Keratinocyte (primary cell): Measurements from ENCODE around the gene TMEM33. TPM values are rescaled to one million over a fixed set of nuclear protein-coding genes. Genes with fewer than 3 reads are reported as not detected.

Experiments used
- DNase-seq: peaks from one replicate; pipeline ENCODE4 v3.0.0-alpha.2; 2011; ENCODE audit warnings: low read depth, missing footprints, low spot score
- FAIRE-seq: peaks from 2 replicates; lab custom pipeline; 2011; peaks lifted over from hg19 to GRCh38; lab: Jason Lieb, UNC
- H2AFZ ChIP-seq: 2 replicates; pipeline ENCODE4 v1.6.0; 2012; ENCODE audit warnings: low read length, control low read depth, inconsistent platforms; ENCODE audit not compliant: control insufficient read depth
- H3K27ac ChIP-seq: 2 replicates; pipeline ENCODE4 v1.5.1; 2011; ENCODE audit warnings: low read length; ENCODE audit not compliant: control insufficient read depth, insufficient read depth
- H3K27me3 ChIP-seq: 3 replicates; pipeline ENCODE4 v1.6.0; 2011; ENCODE audit warnings: low read length; ENCODE audit not compliant: control insufficient read depth, insufficient read depth; ENCODE audit errors: extremely low read depth
- H3K36me3 ChIP-seq, 2 experiments: 2 replicates in 1 of 2; 3 replicates in 1 of 2; pipeline ENCODE4 v1.5.1; 2011; ENCODE audit warnings: low read length in 2 of 2, mild to moderate bottlenecking in 1 of 2; ENCODE audit not compliant: control insufficient read depth in 2 of 2, insufficient read depth in 2 of 2; ENCODE audit errors: extremely low read depth in 1 of 2
- H3K4me1 ChIP-seq: 3 replicates; pipeline ENCODE4 v1.5.1; 2011; ENCODE audit warnings: low read length; ENCODE audit not compliant: control insufficient read depth, insufficient read depth; ENCODE audit errors: extremely low read depth
- H3K4me2 ChIP-seq: 3 replicates; pipeline ENCODE4 v1.6.0; 2011; ENCODE audit warnings: low read depth, low read length; ENCODE audit not compliant: control insufficient read depth, insufficient read depth; ENCODE audit errors: extremely low read depth
- H3K4me3 ChIP-seq, 3 experiments: fragments of 200-600 bp in 1 of 3; sonication (generic) in 1 of 3; 2 replicates in 2 of 3; 3 replicates in 1 of 3; pipeline ENCODE4 v1.5.1; 2011 to 2016; ENCODE audit warnings: low read length in 3 of 3, mild to moderate bottlenecking in 3 of 3, control low read depth in 2 of 3, inconsistent platforms in 1 of 3, low read depth in 1 of 3, mixed read lengths in 1 of 3, mixed run types in 1 of 3, moderate library complexity in 1 of 3; ENCODE audit not compliant: control insufficient read depth in 2 of 3, insufficient read depth in 2 of 3; ENCODE audit errors: extremely low read depth in 1 of 3
- H3K79me2 ChIP-seq: 2 replicates; pipeline ENCODE4 v1.6.0; 2012; ENCODE audit warnings: low read length; ENCODE audit not compliant: control insufficient read depth, insufficient read depth
- H3K9ac ChIP-seq: 3 replicates; pipeline ENCODE4 v1.6.0; 2011; ENCODE audit warnings: low read length; ENCODE audit not compliant: control insufficient read depth, insufficient read depth; ENCODE audit errors: extremely low read depth
- H3K9me1 ChIP-seq: 3 replicates; pipeline ENCODE4 v1.6.0; 2011; ENCODE audit warnings: low read length; ENCODE audit not compliant: control insufficient read depth, insufficient read depth; ENCODE audit errors: extremely low read depth
- H3K9me3 ChIP-seq: 2 replicates; pipeline ENCODE4 v1.5.1; 2012; ENCODE audit warnings: low read depth, low read length; ENCODE audit not compliant: control insufficient read depth
- H4K20me1 ChIP-seq: 3 replicates; pipeline ENCODE4 v1.6.0; 2011; ENCODE audit warnings: low read length; ENCODE audit not compliant: control insufficient read depth, insufficient read depth; ENCODE audit errors: extremely low read depth
- CTCF ChIP-seq, 3 experiments: IDR thresholded peaks in 1 of 3; conservative IDR thresholded peaks in 1 of 3; optimal IDR thresholded peaks in 1 of 3; 2 replicates in 2 of 3; 3 replicates in 1 of 3; pipeline versions ENCODE3 to v1.5.1; 2011; ENCODE audit warnings: low read length in 3 of 3, mild to moderate bottlenecking in 3 of 3, moderate library complexity in 2 of 3, control low read depth in 1 of 3, inconsistent platforms in 1 of 3; ENCODE audit not compliant: insufficient read depth in 2 of 3; ENCODE audit errors: extremely low read depth in 1 of 3
- EZH2 ChIP-seq: IDR thresholded peaks from one replicate; pipeline ENCODE4 v1.6.1; 2012; ENCODE audit warnings: inconsistent platforms, mild to moderate bottlenecking, low read length, moderate library complexity
- dilution Hi-C: fragments of 300-500 bp; cut with MboI; formaldehyde crosslinking; loops from one replicate; pipeline ENCODE4 v1.7.0; 2020; ENCODE audit warnings: low sequenced_read_pairs; ENCODE audit not compliant: extremely low pct_ligation_motif_present
- polyA plus RNA-seq, 5 experiments: library from polyadenylated mRNA; depleted of rRNA in 3 of 5; stranded (reverse) in 3 of 5; stranded (forward) in 1 of 5; unstranded in 1 of 5; fragments of >200 nt; gene quantifications; 1 replicate in 1 of 5; 2 replicates in 3 of 5; 3 replicates in 1 of 5; pipeline versions ENCODE4 v1.2.1 to v1.2.3, GENCODE V29; 2011 to 2012; ENCODE audit warnings: missing spikeins in 2 of 5, low read depth in 1 of 5, low replicate concordance in 1 of 5

TMEM33 gene
- polyA plus RNA-seq, 1 donor (not counting 4 experiments of a cell fraction or from before 2014, with no cell fraction given): 133 TPM

GRCh38 chr4:41930139-41930831, 4.9 kb upstream of the TMEM33 start:
- DNase-seq (no peak), FAIRE-seq (no peak)
- no peaks in the 10 kb centered on the region for H4K20me1 ChIP-seq
- no peak overlapping the region for H2AFZ ChIP-seq
- dilution Hi-C loops: no loop called here
- peaks cover 3% of the 10 kb centered on the region for H3K79me2 ChIP-seq
- H3K27me3 ChIP-seq: no peaks in the 10 kb centered on the region
- no peak for TF ChIP-seq CTCF (optimal IDR thresholded peaks at IDR 0.05 in 1 of 3, IDR thresholded peaks at IDR 0.05 in 1 of 3, conservative IDR thresholded peaks at IDR 0.05 in 1 of 3; ENCODE audit: extremely low read depth in 1 of 3, insufficient read depth in 2 of 3, low read length in 3 of 3)
- no peak for TF ChIP-seq EZH2
- no peak overlapping the region for H3K4me3 ChIP-seq
- no peak overlapping the region for H3K9ac ChIP-seq
- no peaks in the 10 kb centered on the region for H3K36me3 ChIP-seq
- no peaks in the 10 kb centered on the region for H3K9me1 ChIP-seq
- no peaks in the 10 kb centered on the region for H3K9me3 ChIP-seq
- peaks cover 4% of the 10 kb centered on the region for H3K4me1 ChIP-seq
- no peak overlapping the region for H3K27ac ChIP-seq
- no peak overlapping the region for H3K4me2 ChIP-seq

- Histone ChIP-seq H3K27ac (no peak overlapping the region), H3K9ac (no peak overlapping the region), H4K20me1 (no peaks in the 10 kb centered on the region), H3K9me3 (no peaks in the 10 kb centered on the region), H3K4me1 (peaks cover 20% of the 10 kb centered on the region), H2AFZ (no peak overlapping the region), H3K36me3 (peaks cover 0 to 2% of the 10 kb centered on the region in 2 experiments), H3K9me1 (no peaks in the 10 kb centered on the region), H3K4me2 (no peak overlapping the region), H3K27me3 (no peaks in the 10 kb centered on the region), H3K4me3 (no peak overlapping the region), H3K79me2 (peaks cover 30% of the 10 kb centered on the region)
- dilution Hi-C loops: no loop called here
- DNase-seq (no peak), FAIRE-seq (no peak)
- TF ChIP-seq CTCF (optimal IDR thresholded peaks at IDR 0.05 in 1 of 3, IDR thresholded peaks at IDR 0.05 in 1 of 3, conservative IDR thresholded peaks at IDR 0.05 in 1 of 3; ENCODE audit: extremely low read depth in 1 of 3, insufficient read depth in 2 of 3, low read length in 3 of 3) (no peak), EZH2 (no peak)
Observed at GRCh38 chr4:41932988-41933387, 2.2 kb upstream of the TMEM33 start.
